Hematopoietic multipotent progenitor cell treated with erythropoietin and hydrocortisone succinate and interleukin-3 and kit ligand, for 4 days (in vitro differentiated cells): ENCODE results near the gene CD200R1L.
A peak's percentile ranks its signal among the peaks of the same experiment; 100 is the strongest.

Source experiments
- DNase-seq: peaks from one replicate; pipeline ENCODE4 v3.0.0-alpha.2; 2015

Gene CD200R1L

GRCh38 chr3:112786002-112786590 lies 60.6 kb downstream of the CD200R1L start:
- DNase-seq = peak; percentile 78

GRCh38 chr3:112785321-112786001 lies 61.2 kb downstream of the CD200R1L start:
- no peak for DNase-seq

GRCh38 chr3:112782491-112782890 lies 64.2 kb downstream of the CD200R1L start:
- DNase-seq = no peak

GRCh38 chr3:112781599-112781998 lies 65.1 kb downstream of the CD200R1L start:
- no peak for DNase-seq

GRCh38 chr3:112779558-112780480 lies 66.8 kb downstream of the CD200R1L start:
- DNase-seq = no peak

- DNase-seq = no peak
Observed at GRCh38 chr3:112779011-112779410, 67.7 kb downstream of the CD200R1L start.

GRCh38 chr3:112778353-112778948 lies 68.2 kb downstream of the CD200R1L start:
- no peak for DNase-seq

GRCh38 chr3:112777811-112778210 lies 68.9 kb downstream of the CD200R1L start:
- no peak for DNase-seq

- DNase-seq = no peak
Observed at GRCh38 chr3:112776836-112777235, 69.8 kb downstream of the CD200R1L start.

GRCh38 chr3:112776000-112776399 lies 70.7 kb downstream of the CD200R1L start:
- DNase-seq = no peak

GRCh38 chr3:112775011-112775742 lies 71.5 kb downstream of the CD200R1L start:
- DNase-seq = no peak

- no peak for DNase-seq
Observed at GRCh38 chr3:112774293-112774926, 72.3 kb downstream of the CD200R1L start.

GRCh38 chr3:112773864-112774263 lies 72.8 kb downstream of the CD200R1L start:
- DNase-seq = peak; percentile 28

GRCh38 chr3:112770951-112771350 lies 75.7 kb downstream of the CD200R1L start:
- DNase-seq = peak; percentile 20

- DNase-seq = peak; percentile 72
Observed at GRCh38 chr3:112770032-112770626, 76.5 kb downstream of the CD200R1L start.

- no peak for DNase-seq
Observed at GRCh38 chr3:112769286-112769978, 77.2 kb downstream of the CD200R1L start.

GRCh38 chr3:112767777-112768176 lies 78.9 kb downstream of the CD200R1L start:
- DNase-seq = no peak

- DNase-seq = peak; percentile 44
Observed at GRCh38 chr3:112767177-112767576, 79.5 kb downstream of the CD200R1L start.
